Measurements from ENCODE around the gene NYAP1. TPM values are rescaled to one million over a fixed set of nuclear protein-coding genes. Genes with fewer than 3 reads are reported as not detected.

Gene NYAP1
- total RNA-seq, 1 experiment from 2014 or later: not detected

GRCh38 chr7:100484673-100485045 lies 932 bp downstream of the NYAP1 start:
- no peak overlapping the region for H3K9ac ChIP-seq (ENCODE audit: low read length)
- H2AFZ ChIP-seq (ENCODE audit: low read length): no peak overlapping the region

GRCh38 chr7:100485471-100485876 lies 1.7 kb downstream of the NYAP1 start:
- H3K9me2 ChIP-seq (replicated peaks; ENCODE audit: insufficient read depth, low read length): no peaks in the 10 kb centered on the region
- H3K36me3 ChIP-seq (ENCODE audit: insufficient read depth, low read length): no peaks in the 10 kb centered on the region
- H4K20me1 ChIP-seq (ENCODE audit: insufficient read depth, low read depth, low read length): no peaks in the 10 kb centered on the region
- no peaks in the 10 kb centered on the region for H3K9me3 ChIP-seq (ENCODE audit: low read length)
- no peak overlapping the region for H3K27ac ChIP-seq (ENCODE audit: low read length)
- no peak overlapping the region for H3K9ac ChIP-seq (ENCODE audit: low read length)
- peaks cover 15% of the 10 kb centered on the region for H3K4me1 ChIP-seq (ENCODE audit: low read length)
- DNase-seq: no peak
- H3K4me3 ChIP-seq (ENCODE audit: low read length): no peak overlapping the region
- H3K27me3 ChIP-seq (ENCODE audit: low read length): no peaks in the 10 kb centered on the region
- no peak overlapping the region for H3K4me2 ChIP-seq (ENCODE audit: low read depth, low read length, poor library complexity, severe bottlenecking)
- no peaks in the 10 kb centered on the region for H3K79me2 ChIP-seq (ENCODE audit: low read length)
- H2AFZ ChIP-seq (ENCODE audit: low read length): no peak overlapping the region

More at GRCh38 chr7:100484673-100485045, 932 bp downstream of the NYAP1 start:
- Histone ChIP-seq H3K9me2 (replicated peaks; ENCODE audit: insufficient read depth, low read length) (no peaks in the 10 kb centered on the region), H3K4me3 (ENCODE audit: low read length) (no peak overlapping the region), H3K27ac (ENCODE audit: low read length) (no peak overlapping the region), H3K27me3 (ENCODE audit: low read length) (no peaks in the 10 kb centered on the region), H3K9me3 (ENCODE audit: low read length) (no peaks in the 10 kb centered on the region), H3K79me2 (ENCODE audit: low read length) (no peaks in the 10 kb centered on the region), H3K4me1 (ENCODE audit: low read length) (peaks cover 12% of the 10 kb centered on the region), H3K36me3 (ENCODE audit: insufficient read depth, low read length) (no peaks in the 10 kb centered on the region), H4K20me1 (ENCODE audit: insufficient read depth, low read depth, low read length) (no peaks in the 10 kb centered on the region), H3K4me2 (ENCODE audit: low read depth, low read length, poor library complexity, severe bottlenecking) (no peak overlapping the region)
- DNase-seq: no peak

GRCh38 chr7:100486111-100486636 lies 2.4 kb downstream of the NYAP1 start:
- H3K9me3 ChIP-seq (ENCODE audit: low read length): no peaks in the 10 kb centered on the region
- H3K4me1 ChIP-seq (ENCODE audit: low read length): peaks cover 15% of the 10 kb centered on the region
- no peak overlapping the region for H3K4me3 ChIP-seq (ENCODE audit: low read length)
- no peak overlapping the region for H2AFZ ChIP-seq (ENCODE audit: low read length)
- H3K36me3 ChIP-seq (ENCODE audit: insufficient read depth, low read length): no peaks in the 10 kb centered on the region
- H3K27me3 ChIP-seq (ENCODE audit: low read length): no peaks in the 10 kb centered on the region
- H3K79me2 ChIP-seq (ENCODE audit: low read length): no peaks in the 10 kb centered on the region
- no peaks in the 10 kb centered on the region for H4K20me1 ChIP-seq (ENCODE audit: insufficient read depth, low read depth, low read length)
- H3K9ac ChIP-seq (ENCODE audit: low read length): no peak overlapping the region
- no peak overlapping the region for H3K4me2 ChIP-seq (ENCODE audit: low read depth, low read length, poor library complexity, severe bottlenecking)
- no peak overlapping the region for H3K27ac ChIP-seq (ENCODE audit: low read length)
- DNase-seq: no peak
- no peaks in the 10 kb centered on the region for H3K9me2 ChIP-seq (replicated peaks; ENCODE audit: insufficient read depth, low read length)

- H3K36me3 ChIP-seq (ENCODE audit: insufficient read depth, low read length): no peaks in the 10 kb centered on the region
- no peak overlapping the region for H3K4me3 ChIP-seq (ENCODE audit: low read length)
- DNase-seq: no peak
- no peaks in the 10 kb centered on the region for H3K79me2 ChIP-seq (ENCODE audit: low read length)
- no peak overlapping the region for H3K9ac ChIP-seq (ENCODE audit: low read length)
- H2AFZ ChIP-seq (ENCODE audit: low read length): no peak overlapping the region
- no peaks in the 10 kb centered on the region for H4K20me1 ChIP-seq (ENCODE audit: insufficient read depth, low read depth, low read length)
- H3K27ac ChIP-seq (ENCODE audit: low read length): no peak overlapping the region
- no peaks in the 10 kb centered on the region for H3K9me3 ChIP-seq (ENCODE audit: low read length)
- no peaks in the 10 kb centered on the region for H3K27me3 ChIP-seq (ENCODE audit: low read length)
- H3K4me2 ChIP-seq (ENCODE audit: low read depth, low read length, poor library complexity, severe bottlenecking): no peak overlapping the region
- H3K4me1 ChIP-seq (ENCODE audit: low read length): peaks cover 15% of the 10 kb centered on the region
- no peaks in the 10 kb centered on the region for H3K9me2 ChIP-seq (replicated peaks; ENCODE audit: insufficient read depth, low read length)
These were observed 3.2 kb downstream of the NYAP1 start for GRCh38 chr7:100486753-100487446.

GRCh38 chr7:100488333-100489095 lies 4.8 kb downstream of the NYAP1 start:
- H3K9me2 ChIP-seq (replicated peaks; ENCODE audit: insufficient read depth, low read length): no peaks in the 10 kb centered on the region
- H3K27me3 ChIP-seq (ENCODE audit: low read length): peaks cover 2% of the 10 kb centered on the region; the same call in 1 of the 2 replicates
- no peaks in the 10 kb centered on the region for H3K9me3 ChIP-seq (ENCODE audit: low read length)
- no peaks in the 10 kb centered on the region for H3K79me2 ChIP-seq (ENCODE audit: low read length)
- H3K4me1 ChIP-seq (ENCODE audit: low read length): peaks cover 13% of the 10 kb centered on the region
- no peaks in the 10 kb centered on the region for H4K20me1 ChIP-seq (ENCODE audit: insufficient read depth, low read depth, low read length)
- no peak overlapping the region for H3K27ac ChIP-seq (ENCODE audit: low read length)
- DNase-seq: no peak
- no peak overlapping the region for H3K4me2 ChIP-seq (ENCODE audit: low read depth, low read length, poor library complexity, severe bottlenecking)
- no peak overlapping the region for H3K9ac ChIP-seq (ENCODE audit: low read length)
- H3K36me3 ChIP-seq (ENCODE audit: insufficient read depth, low read length): no peaks in the 10 kb centered on the region
- H3K4me3 ChIP-seq (ENCODE audit: low read length): no peak overlapping the region
- H2AFZ ChIP-seq (ENCODE audit: low read length): no peak overlapping the region

- Histone ChIP-seq H3K9me2 (replicated peaks; ENCODE audit: insufficient read depth, low read length) (no peaks in the 10 kb centered on the region), H3K36me3 (ENCODE audit: insufficient read depth, low read length) (no peaks in the 10 kb centered on the region), H2AFZ (ENCODE audit: low read length) (no peak overlapping the region), H3K9me3 (ENCODE audit: low read length) (no peaks in the 10 kb centered on the region), H3K4me1 (ENCODE audit: low read length) (peaks cover 18% of the 10 kb centered on the region), H3K9ac (ENCODE audit: low read length) (no peak overlapping the region), H3K27ac (ENCODE audit: low read length) (no peak overlapping the region), H3K79me2 (ENCODE audit: low read length) (no peaks in the 10 kb centered on the region), H4K20me1 (ENCODE audit: insufficient read depth, low read depth, low read length) (no peaks in the 10 kb centered on the region), H3K27me3 (ENCODE audit: low read length) (peaks cover 2% of the 10 kb centered on the region; the same call in 1 of the 2 replicates), H3K4me2 (ENCODE audit: low read depth, low read length, poor library complexity, severe bottlenecking) (no peak overlapping the region), H3K4me3 (ENCODE audit: low read length) (no peak overlapping the region)
- DNase-seq: no peak
These were observed 5.4 kb downstream of the NYAP1 start for GRCh38 chr7:100489121-100489520.

GRCh38 chr7:100489824-100490223 lies 6.1 kb downstream of the NYAP1 start:
- Histone ChIP-seq H3K36me3 (ENCODE audit: insufficient read depth, low read length) (no peaks in the 10 kb centered on the region), H3K4me1 (ENCODE audit: low read length) (peaks cover 18% of the 10 kb centered on the region), H2AFZ (ENCODE audit: low read length) (no peak overlapping the region), H3K9ac (ENCODE audit: low read length) (no peak overlapping the region), H3K4me2 (ENCODE audit: low read depth, low read length, poor library complexity, severe bottlenecking) (no peak overlapping the region), H3K9me3 (ENCODE audit: low read length) (no peaks in the 10 kb centered on the region), H3K4me3 (ENCODE audit: low read length) (no peak overlapping the region), H3K27me3 (ENCODE audit: low read length) (peaks cover 2% of the 10 kb centered on the region; the same call in 1 of the 2 replicates), H3K9me2 (replicated peaks; ENCODE audit: insufficient read depth, low read length) (no peaks in the 10 kb centered on the region), H3K27ac (ENCODE audit: low read length) (no peak overlapping the region), H4K20me1 (ENCODE audit: insufficient read depth, low read depth, low read length) (no peaks in the 10 kb centered on the region), H3K79me2 (ENCODE audit: low read length) (no peaks in the 10 kb centered on the region)
- DNase-seq: peak; percentile 91

- peaks cover 18% of the 10 kb centered on the region for H3K4me1 ChIP-seq (ENCODE audit: low read length)
- no peak for DNase-seq
- no peak overlapping the region for H3K27ac ChIP-seq (ENCODE audit: low read length)
- no peak overlapping the region for H2AFZ ChIP-seq (ENCODE audit: low read length)
- H3K9me2 ChIP-seq (replicated peaks; ENCODE audit: insufficient read depth, low read length): no peaks in the 10 kb centered on the region
- H3K79me2 ChIP-seq (ENCODE audit: low read length): no peaks in the 10 kb centered on the region
- H3K9me3 ChIP-seq (ENCODE audit: low read length): no peaks in the 10 kb centered on the region
- no peak overlapping the region for H3K4me3 ChIP-seq (ENCODE audit: low read length)
- H3K36me3 ChIP-seq (ENCODE audit: insufficient read depth, low read length): no peaks in the 10 kb centered on the region
- H3K4me2 ChIP-seq (ENCODE audit: low read depth, low read length, poor library complexity, severe bottlenecking): no peak overlapping the region
- H3K27me3 ChIP-seq (ENCODE audit: low read length): peaks cover 2% of the 10 kb centered on the region; the same call in 1 of the 2 replicates
- no peak overlapping the region for H3K9ac ChIP-seq (ENCODE audit: low read length)
- H4K20me1 ChIP-seq (ENCODE audit: insufficient read depth, low read depth, low read length): no peaks in the 10 kb centered on the region
These were observed 6.9 kb downstream of the NYAP1 start for GRCh38 chr7:100490483-100491191.

Measured in Karpas-422 (cell line).